Astrocyte (in vitro differentiated cells and primary cell): ENCODE data around the gene PELI2. TPM values are rescaled to one million over a fixed set of nuclear protein-coding genes. Genes with fewer than 3 reads are reported as not detected.
A peak's percentile ranks its signal among the peaks of the same experiment; 100 is the strongest.

Experiments
- DNase-seq: peaks from one replicate; pipeline ENCODE4 v3.0.0-alpha.2; 2010; ENCODE audit warnings: low read depth
- FAIRE-seq: peaks from 2 replicates; lab custom pipeline; 2011; peaks lifted over from hg19 to GRCh38; lab: Jason Lieb, UNC
- H2AFZ ChIP-seq: 2 replicates; pipeline ENCODE4 v1.6.0; 2012; ENCODE audit warnings: low read depth, low read length, inconsistent platforms
- H3K27ac ChIP-seq: 2 replicates; pipeline ENCODE4 v1.5.1; 2011; ENCODE audit warnings: low read depth, low read length, inconsistent platforms
- H3K27me3 ChIP-seq: 2 replicates; pipeline ENCODE4 v1.6.0; 2011; ENCODE audit warnings: low read length, inconsistent platforms; ENCODE audit not compliant: insufficient read depth
- H3K36me3 ChIP-seq: 2 replicates; pipeline ENCODE4 v1.5.1; 2011; ENCODE audit warnings: low read length, inconsistent platforms; ENCODE audit not compliant: insufficient read depth
- H3K4me1 ChIP-seq: 2 replicates; pipeline ENCODE4 v1.5.1; 2011; ENCODE audit warnings: low read length, inconsistent platforms; ENCODE audit not compliant: insufficient read depth
- H3K4me2 ChIP-seq: 2 replicates; pipeline ENCODE4 v1.6.0; 2012; ENCODE audit warnings: low read length, inconsistent platforms
- H3K4me3 ChIP-seq: 2 replicates; pipeline ENCODE4 v1.5.1; 2011; ENCODE audit warnings: low read depth, mild to moderate bottlenecking, low read length, inconsistent platforms; ENCODE audit not compliant: insufficient read depth
- H3K79me2 ChIP-seq: 2 replicates; pipeline ENCODE4 v1.6.0; 2012; ENCODE audit warnings: mild to moderate bottlenecking, low read length, inconsistent platforms; ENCODE audit not compliant: insufficient read depth
- H3K9ac ChIP-seq: 2 replicates; pipeline ENCODE4 v1.6.0; 2012; ENCODE audit warnings: mild to moderate bottlenecking, low read length, inconsistent platforms
- H3K9me3 ChIP-seq: 2 replicates; pipeline ENCODE4 v1.5.1; 2012; ENCODE audit warnings: low read depth, mild to moderate bottlenecking, low read length, inconsistent platforms; ENCODE audit not compliant: insufficient read depth
- H4K20me1 ChIP-seq: 2 replicates; pipeline ENCODE4 v1.6.0; 2012; ENCODE audit warnings: low read length, inconsistent platforms; ENCODE audit not compliant: insufficient read depth
- H3K27ac Mint-ChIP-seq: one replicate; pipeline ENCODE4 v1.8.0; 2021; ENCODE audit warnings: mild to moderate bottlenecking, mixed read lengths; ENCODE audit not compliant: unreplicated experiment
- H3K27me3 Mint-ChIP-seq: one replicate; pipeline ENCODE4 v1.8.0; 2021; ENCODE audit warnings: low read depth, mixed read lengths; ENCODE audit not compliant: unreplicated experiment
- H3K36me3 Mint-ChIP-seq: one replicate; pipeline ENCODE4 v1.8.0; 2021; ENCODE audit warnings: low read depth, mixed read lengths; ENCODE audit not compliant: unreplicated experiment
- H3K4me1 Mint-ChIP-seq: one replicate; pipeline ENCODE4 v1.8.0; 2021; ENCODE audit warnings: low read depth, mixed read lengths; ENCODE audit not compliant: unreplicated experiment
- H3K4me3 Mint-ChIP-seq: one replicate; pipeline ENCODE4 v1.8.0; 2021; ENCODE audit warnings: mild to moderate bottlenecking, moderate library complexity, mixed read lengths; ENCODE audit not compliant: unreplicated experiment
- H3K9me3 Mint-ChIP-seq: one replicate; pipeline ENCODE4 v1.8.0; 2021; ENCODE audit warnings: mild to moderate bottlenecking, mixed read lengths; ENCODE audit not compliant: unreplicated experiment
- EZH2 ChIP-seq: IDR thresholded peaks from 2 replicates; pipeline ENCODE4 v1.6.1; 2012; ENCODE audit warnings: mild to moderate bottlenecking, low read length, inconsistent platforms; ENCODE audit not compliant: insufficient read depth
- total RNA-seq: library from RNA; stranded (reverse); gene quantifications from 2 replicates; pipeline ENCODE4 v1.2.1, GENCODE V29; 2021
- TF ChIP-seq, protein P1 (sequence below): IDR thresholded peaks from 2 replicates; pipeline ENCODE4 v1.5.1; 2011; ENCODE audit warnings: low read depth, mild to moderate bottlenecking, inconsistent platforms, low read length, moderate library complexity; ENCODE audit not compliant: insufficient read depth

The PELI2 gene
- total RNA-seq, 1 donor from 2014 or later: 5.3 TPM

GRCh38 chr14:56189307-56189706, 71.1 kb downstream of the PELI2 start:
- Mint-ChIP-seq H3K9me3 (no peaks in the 10 kb centered on the region), H3K27me3 (no peaks in the 10 kb centered on the region)
- FAIRE-seq: peak; percentile 13

GRCh38 chr14:56193347-56193746, 75.1 kb downstream of the PELI2 start:
- no peaks in the 10 kb centered on the region for H3K36me3 Mint-ChIP-seq
- Histone ChIP-seq H3K4me1 (peaks cover 28% of the 10 kb centered on the region), H3K9me3 (no peaks in the 10 kb centered on the region), H3K27ac (no peak overlapping the region), H2AFZ (no peak overlapping the region), H3K4me2 (no peak overlapping the region), H3K27me3 (no peaks in the 10 kb centered on the region), H3K9ac (no peak overlapping the region), H3K36me3 (no peaks in the 10 kb centered on the region), H3K4me3 (no peak overlapping the region), H3K79me2 (peaks cover 2% of the 10 kb centered on the region), H4K20me1 (no peaks in the 10 kb centered on the region)
- peaks cover 18% of the 10 kb centered on the region for H3K4me1 Mint-ChIP-seq
- H3K4me3 Mint-ChIP-seq: no peak overlapping the region
- TF ChIP-seq, protein P1, sequence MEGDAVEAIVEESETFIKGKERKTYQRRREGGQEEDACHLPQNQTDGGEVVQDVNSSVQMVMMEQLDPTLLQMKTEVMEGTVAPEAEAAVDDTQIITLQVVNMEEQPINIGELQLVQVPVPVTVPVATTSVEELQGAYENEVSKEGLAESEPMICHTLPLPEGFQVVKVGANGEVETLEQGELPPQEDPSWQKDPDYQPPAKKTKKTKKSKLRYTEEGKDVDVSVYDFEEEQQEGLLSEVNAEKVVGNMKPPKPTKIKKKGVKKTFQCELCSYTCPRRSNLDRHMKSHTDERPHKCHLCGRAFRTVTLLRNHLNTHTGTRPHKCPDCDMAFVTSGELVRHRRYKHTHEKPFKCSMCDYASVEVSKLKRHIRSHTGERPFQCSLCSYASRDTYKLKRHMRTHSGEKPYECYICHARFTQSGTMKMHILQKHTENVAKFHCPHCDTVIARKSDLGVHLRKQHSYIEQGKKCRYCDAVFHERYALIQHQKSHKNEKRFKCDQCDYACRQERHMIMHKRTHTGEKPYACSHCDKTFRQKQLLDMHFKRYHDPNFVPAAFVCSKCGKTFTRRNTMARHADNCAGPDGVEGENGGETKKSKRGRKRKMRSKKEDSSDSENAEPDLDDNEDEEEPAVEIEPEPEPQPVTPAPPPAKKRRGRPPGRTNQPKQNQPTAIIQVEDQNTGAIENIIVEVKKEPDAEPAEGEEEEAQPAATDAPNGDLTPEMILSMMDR: no peak
- TF ChIP-seq EZH2: no peak
- FAIRE-seq (no peak), DNase-seq (no peak)
- H3K27me3 Mint-ChIP-seq: no peaks in the 10 kb centered on the region
- no peaks in the 10 kb centered on the region for H3K9me3 Mint-ChIP-seq
- no peak overlapping the region for H3K27ac Mint-ChIP-seq

More at GRCh38 chr14:56189307-56189706, 71.1 kb downstream of the PELI2 start:
- Mint-ChIP-seq H3K4me3 (no peak overlapping the region), H3K4me1 (peaks cover 2% of the 10 kb centered on the region), H3K36me3 (peaks cover 1% of the 10 kb centered on the region), H3K27ac (peak overlapping the region; percentile 23)
- Histone ChIP-seq H3K4me3 (no peak overlapping the region), H3K9me3 (no peaks in the 10 kb centered on the region), H3K4me1 (peaks cover 13% of the 10 kb centered on the region), H3K36me3 (no peaks in the 10 kb centered on the region), H3K27me3 (no peaks in the 10 kb centered on the region), H3K79me2 (no peaks in the 10 kb centered on the region), H3K4me2 (peak overlapping the region; percentile 29), H2AFZ (no peak overlapping the region), H3K9ac (no peak overlapping the region), H4K20me1 (no peaks in the 10 kb centered on the region), H3K27ac (no peak overlapping the region)
- DNase-seq: peak; percentile 83
- TF ChIP-seq EZH2: no peak
- TF ChIP-seq, protein P1: no peak

- H3K27me3 ChIP-seq: no peaks in the 10 kb centered on the region
- H3K9ac ChIP-seq: no peak overlapping the region
- peaks cover 3% of the 10 kb centered on the region for H3K79me2 ChIP-seq
- no peak overlapping the region for H3K27ac ChIP-seq
- Mint-ChIP-seq H3K4me1 (peaks cover 18% of the 10 kb centered on the region), H3K36me3 (no peaks in the 10 kb centered on the region), H3K9me3 (no peaks in the 10 kb centered on the region), H3K27ac (no peak overlapping the region), H3K27me3 (no peaks in the 10 kb centered on the region), H3K4me3 (no peak overlapping the region)
- FAIRE-seq (no peak), DNase-seq (no peak)
- peaks cover 28% of the 10 kb centered on the region for H3K4me1 ChIP-seq
- no peaks in the 10 kb centered on the region for H3K9me3 ChIP-seq
- H2AFZ ChIP-seq: no peak overlapping the region
- H3K4me3 ChIP-seq: no peak overlapping the region
- no peak overlapping the region for H3K4me2 ChIP-seq
- TF ChIP-seq, protein P1: no peak
- no peak for TF ChIP-seq EZH2
- H4K20me1 ChIP-seq: no peaks in the 10 kb centered on the region
- H3K36me3 ChIP-seq: no peaks in the 10 kb centered on the region
Measured at GRCh38 chr14:56194042-56194441, 75.8 kb downstream of the PELI2 start.
